Heart left ventricle (tissue), 13 donors: ENCODE measurements around the gene TMEM178B.

Experiments used
- CTCF ChIP-seq, 12 donors: fragments of 200-600 bp; sonication (generic) in 4 of 12; IDR thresholded peaks; one replicate each; pipeline versions ENCODE4 v1.5.0 to v1.8.0; 2018 to 2022; ENCODE audit warnings: antibody characterized with exemption in 12 of 12, mild to moderate bottlenecking in 5 of 12
- POLR2A ChIP-seq, 2 donors: fragments of 450-650 bp; IDR thresholded peaks; one replicate each; pipeline ENCODE4 v1.6.1; 2017; ENCODE audit warnings: antibody characterized with exemption in 2 of 2, mild to moderate bottlenecking in 2 of 2, moderate library complexity in 2 of 2
- donor health status: ischemic (EF 13 %, LVEDD 7.1; RV severe dilation, severe dysfunction).
- donor health status: DM: no; HTN: yes; CAD: no.
- donor health status: DM: no; HTN: no; CAD: no.
- donor health status: ischemic (EF 25% LVEDD 6.9; RV normal size, moderate dysfunction).
- donor health status: ischemic (EF 25% LVEDD 5.7; RV mildly dilated, moderate dysfunction).
- donor health status: ischemic (EF 35%, LVEDD 5.7; RV mildly dilated, moderate dysfunction).
- donor health status: nonischemic (EF 11% LVEDD 7.7; RV severe dilation, severe dysfunction).
- donor health status: DM: yes; HTN: yes; CAD: no.
- donor health status: PGD.
- donor health status: ischemic (EF 29% LVEDD 5.4; RV normal size, mild dysfunction).
- donor health status: nonischemic (EF 23%, LVEDD 6.1; RV moderate dilation, normal function).

- TF ChIP-seq CTCF (IDR thresholded peaks at IDR 0.05) (no peak), POLR2A (IDR thresholded peaks at IDR 0.05) (no peak)
Measured at GRCh38 chr7:141294143-141294829, 220.4 kb downstream of the TMEM178B start.
